Ecto neural progenitor cell (in vitro differentiated cells): ENCODE data around the gene RAB9B.
"Not testable (repeated sequence)": the region's sequence is repeated elsewhere in the genome, so short reads cannot be mapped to it uniquely, and the experiment has no call there.

Experiments used
- DNase-seq: peaks from one replicate; pipeline ENCODE4 v3.0.0-alpha.2; 2018; ENCODE audit warnings: low spot score

The RAB9B gene

GRCh38 chrX:103831803-103832544, at the start of gene RAB9B:
RAB9B (minus strand) TSS chrX:103832257; CDS start chrX:103825784, 6,473 bp downstream.
- DNase-seq: peak; percentile 86

- no peak for DNase-seq
These were observed 47.3 kb upstream of the RAB9B start for GRCh38 chrX:103879339-103879738.

GRCh38 chrX:103878466-103879122, 46.5 kb upstream of the RAB9B start:
- DNase-seq: no peak

GRCh38 chrX:103877571-103877970, 45.5 kb upstream of the RAB9B start:
- no peak for DNase-seq

- DNase-seq: no peak
These were observed 33.0 kb upstream of the RAB9B start for GRCh38 chrX:103864886-103865534.

- DNase-seq: no peak
These were observed 32.1 kb upstream of the RAB9B start for GRCh38 chrX:103864149-103864548.

- DNase-seq: no peak
These were observed 29.1 kb upstream of the RAB9B start for GRCh38 chrX:103861200-103861599.

GRCh38 chrX:103849558-103849957, 17.5 kb upstream of the RAB9B start:
- DNase-seq: no peak

GRCh38 chrX:103847174-103847870, 15.3 kb upstream of the RAB9B start:
- DNase-seq: no peak

GRCh38 chrX:103846386-103846785, 14.3 kb upstream of the RAB9B start:
- no peak for DNase-seq

GRCh38 chrX:103845165-103845653, 13.2 kb upstream of the RAB9B start:
- DNase-seq: peak; percentile 65

GRCh38 chrX:103839404-103839803, 7.3 kb upstream of the RAB9B start:
- DNase-seq: no peak

- DNase-seq: no peak
These were observed 685 bp downstream of the RAB9B start for GRCh38 chrX:103831342-103831802.

- DNase-seq: no peak
These were observed 1.2 kb downstream of the RAB9B start for GRCh38 chrX:103830848-103831247.

GRCh38 chrX:103828529-103828928, 3.5 kb downstream of the RAB9B start:
- no peak for DNase-seq

- no peak for DNase-seq
These were observed 6.2 kb downstream of the RAB9B start for GRCh38 chrX:103825881-103826280.

GRCh38 chrX:103823591-103823990, 8.5 kb downstream of the RAB9B start:
- DNase-seq: no peak

GRCh38 chrX:103820802-103821201, 11.3 kb downstream of the RAB9B start:
- not testable (repeated sequence) for DNase-seq

- DNase-seq: no peak
These were observed 13.0 kb downstream of the RAB9B start for GRCh38 chrX:103818842-103819619.

- no peak for DNase-seq
These were observed 14.6 kb downstream of the RAB9B start for GRCh38 chrX:103817502-103817901.

- not testable (repeated sequence) for DNase-seq
These were observed 15.0 kb downstream of the RAB9B start for GRCh38 chrX:103817101-103817500.
